K562 (cell line): ENCODE data around the gene RHOF. TPM values are rescaled to one million over a fixed set of nuclear protein-coding genes. Genes with fewer than 3 reads are reported as not detected.

Experiments
- ARID1B ChIP-seq: fragments of 450-650 bp; IDR thresholded peaks from 2 replicates; pipeline ENCODE4 v1.6.1; 2016; ENCODE audit warnings: antibody characterized with exemption, mild to moderate bottlenecking, inconsistent platforms
- BHLHE40 ChIP-seq: IDR thresholded peaks from 2 replicates; pipeline ENCODE4 v1.6.1; 2011; ENCODE audit warnings: low read length, improper control_type of control experiment
- CHD4 ChIP-seq: fragments of 200-600 bp; sonication (generic); IDR thresholded peaks from 3 replicates; pipeline ENCODE4 v1.6.1; 2012; ENCODE audit warnings: low read depth, mild to moderate bottlenecking, mixed read lengths, low read length, inconsistent platforms; ENCODE audit not compliant: insufficient read depth, insufficient replicate concordance, poor library complexity, severe bottlenecking
- HEY1 ChIP-seq: fragments of 250-450 bp; sonication (Bioruptor Pico); IDR thresholded peaks from 2 replicates; pipeline ENCODE4 v1.5.0; 2020; ENCODE audit warnings: mild to moderate bottlenecking, moderate library complexity, borderline replicate concordance
- JUN ChIP-seq, 2 experiments: sonication (generic) in 1 of 2; formaldehyde crosslinking in 1 of 2; IDR thresholded peaks; 2 replicates each; pipeline versions ENCODE4 v1.6.1 to v1.8.0; 2012 to 2022; ENCODE audit warnings: borderline replicate concordance in 2 of 2, mild to moderate bottlenecking in 2 of 2, improper control_type of control experiment in 1 of 2, low read depth in 1 of 2, low read length in 1 of 2, missing genetic modification reagents in 1 of 2
- NRF1 ChIP-seq, 2 experiments: fragments of 450-650 bp; IDR thresholded peaks in 1 of 2; conservative IDR thresholded peaks in 1 of 2; 2 replicates each; pipeline ENCODE4 v1.6.1; 2014; ENCODE audit warnings: mild to moderate bottlenecking in 2 of 2
- PHB ChIP-seq: fragments of 250-450 bp; sonication (Bioruptor Pico); IDR thresholded peaks from 2 replicates; pipeline ENCODE4 v1.5.0; 2021
- PHF8 ChIP-seq: fragments of 200-600 bp; sonication (generic); IDR thresholded peaks from 2 replicates; pipeline ENCODE4 v1.6.1; 2012; ENCODE audit warnings: mixed run types, mild to moderate bottlenecking, inconsistent platforms, low read length, moderate library complexity, borderline replicate concordance
- SNIP1 ChIP-seq: fragments of 450-650 bp; IDR thresholded peaks from 2 replicates; pipeline ENCODE4 v1.7.1; 2017; ENCODE audit warnings: low read depth, mild to moderate bottlenecking
- TFAM ChIP-seq: fragments of 250-450 bp; sonication (Bioruptor Pico); conservative IDR thresholded peaks from 2 replicates; pipeline ENCODE4 v1.5.0; 2021; ENCODE audit warnings: mild to moderate bottlenecking, moderate library complexity
- TRIM28 ChIP-seq: fragments of 450-650 bp; IDR thresholded peaks from 2 replicates; pipeline ENCODE4 v1.6.1; 2017
- ZEB2 ChIP-seq: fragments of 450-650 bp; IDR thresholded peaks from 2 replicates; pipeline ENCODE4 v1.6.1; 2016
- ZNF184 ChIP-seq: sonication (generic); formaldehyde crosslinking; IDR thresholded peaks from 2 replicates; pipeline ENCODE4 v1.5.0; 2020; ENCODE audit warnings: missing genetic modification reagents
- ZNF212 ChIP-seq: fragments of 450-650 bp; formaldehyde crosslinking; IDR thresholded peaks from 2 replicates; pipeline ENCODE4 v1.4.0; 2020; ENCODE audit warnings: mild to moderate bottlenecking
- ZNF436 ChIP-seq: fragments of 250-450, 450-650 bp; sonication (Bioruptor Pico); formaldehyde crosslinking; IDR thresholded peaks from 2 replicates; pipeline ENCODE4 v1.7.0; 2020; ENCODE audit warnings: mild to moderate bottlenecking
- ZNF444 ChIP-seq: fragments of 250-450 bp; sonication (Bioruptor Pico); IDR thresholded peaks from 2 replicates; pipeline ENCODE4 v1.4.0; 2020; ENCODE audit warnings: mild to moderate bottlenecking, moderate library complexity
- polyA plus RNA-seq, 8 experiments: library from polyadenylated mRNA; depleted of rRNA in 4 of 8; stranded (reverse) in 5 of 8; unstranded in 3 of 8; fragments of >200 nt; fragmentation: Nextera tagmentation in 2 of 8; fragmentation: Illumina TruSeq in 1 of 8; extraction: Ambion mirVana in 2 of 8; extraction: Trizol in 1 of 8; gene quantifications; 2 replicates each; pipeline versions ENCODE4 v1.2.1 to v1.2.3, GENCODE V29; 2011 to 2014; ENCODE audit warnings: inconsistent platforms in 1 of 8, missing spikeins in 1 of 8
- total RNA-seq, 7 experiments: library from RNA; depleted of rRNA in 6 of 7; stranded (reverse); fragments of >200 nt in 6 of 7; fragmentation: Illumina TruSeq in 2 of 7; extraction: Trizol in 2 of 7; gene quantifications; 2 replicates each; pipeline versions ENCODE4 v1.2.1 to v1.2.3, GENCODE V29; 2011 to 2021; ENCODE audit warnings: low replicate concordance in 1 of 7
- TF ChIP-seq, protein P1 (sequence below): fragments of 250-450 bp; sonication (Bioruptor Pico); IDR thresholded peaks from 2 replicates; pipeline ENCODE4 v1.8.0; 2021; ENCODE audit warnings: moderate library complexity, mild to moderate bottlenecking, inconsistent platforms
- TF ChIP-seq, protein P2 (sequence below), 2 experiments: fragments of 450-650 bp in 1 of 2; sonication (generic) in 1 of 2; formaldehyde crosslinking in 1 of 2; IDR thresholded peaks; 2 replicates each; pipeline versions ENCODE4 v1.7.1 to v1.9.0; 2016 to 2022; ENCODE audit warnings: inconsistent platforms in 1 of 2, mild to moderate bottlenecking in 1 of 2, missing genetic modification reagents in 1 of 2
- TF ChIP-seq, protein P3 (sequence below): sonication (generic); formaldehyde crosslinking; IDR thresholded peaks from 2 replicates; pipeline ENCODE4 v1.8.1; 2022; ENCODE audit warnings: missing genetic modification reagents

Gene RHOF
- total and polyA plus RNA-seq, 9 of the 15 experiments (the other 6 are each of a cell fraction or from before 2014, with no cell fraction given): 0.13 to 10.1 (median 4.0) TPM

- no peak for TF ChIP-seq SNIP1
- TF ChIP-seq CHD4: peak; percentile 99
- no peak for TF ChIP-seq ZNF436 (CRISPR knock-in tag)
- TF ChIP-seq, protein P1, sequence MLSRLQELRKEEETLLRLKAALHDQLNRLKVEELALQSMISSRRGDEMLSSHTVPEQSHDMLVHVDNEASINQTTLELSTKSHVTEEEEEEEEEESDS (CRISPR knock-in tag): no peak
- TF ChIP-seq ZNF212: no peak
- peak in 1 of 2 experiments; percentile 48; a peak in 3 of 4 replicates for TF ChIP-seq NRF1 (conservative IDR thresholded peaks at IDR 0.05 in 1 of 2, IDR thresholded peaks at IDR 0.05 in 1 of 2)
- TF ChIP-seq JUN (IDR thresholded peaks at IDR 0.05; ENCODE audit: borderline replicate concordance, low read depth, low read length): no peak
- TF ChIP-seq JUN (CRISPR knock-in tag; IDR thresholded peaks at IDR 0.05; ENCODE audit: borderline replicate concordance): no peak
- no peak for TF ChIP-seq ZNF444 (CRISPR knock-in tag)
- TF ChIP-seq TRIM28: no peak
- no peak for TF ChIP-seq TFAM (CRISPR knock-in tag)
- TF ChIP-seq, protein P2, sequence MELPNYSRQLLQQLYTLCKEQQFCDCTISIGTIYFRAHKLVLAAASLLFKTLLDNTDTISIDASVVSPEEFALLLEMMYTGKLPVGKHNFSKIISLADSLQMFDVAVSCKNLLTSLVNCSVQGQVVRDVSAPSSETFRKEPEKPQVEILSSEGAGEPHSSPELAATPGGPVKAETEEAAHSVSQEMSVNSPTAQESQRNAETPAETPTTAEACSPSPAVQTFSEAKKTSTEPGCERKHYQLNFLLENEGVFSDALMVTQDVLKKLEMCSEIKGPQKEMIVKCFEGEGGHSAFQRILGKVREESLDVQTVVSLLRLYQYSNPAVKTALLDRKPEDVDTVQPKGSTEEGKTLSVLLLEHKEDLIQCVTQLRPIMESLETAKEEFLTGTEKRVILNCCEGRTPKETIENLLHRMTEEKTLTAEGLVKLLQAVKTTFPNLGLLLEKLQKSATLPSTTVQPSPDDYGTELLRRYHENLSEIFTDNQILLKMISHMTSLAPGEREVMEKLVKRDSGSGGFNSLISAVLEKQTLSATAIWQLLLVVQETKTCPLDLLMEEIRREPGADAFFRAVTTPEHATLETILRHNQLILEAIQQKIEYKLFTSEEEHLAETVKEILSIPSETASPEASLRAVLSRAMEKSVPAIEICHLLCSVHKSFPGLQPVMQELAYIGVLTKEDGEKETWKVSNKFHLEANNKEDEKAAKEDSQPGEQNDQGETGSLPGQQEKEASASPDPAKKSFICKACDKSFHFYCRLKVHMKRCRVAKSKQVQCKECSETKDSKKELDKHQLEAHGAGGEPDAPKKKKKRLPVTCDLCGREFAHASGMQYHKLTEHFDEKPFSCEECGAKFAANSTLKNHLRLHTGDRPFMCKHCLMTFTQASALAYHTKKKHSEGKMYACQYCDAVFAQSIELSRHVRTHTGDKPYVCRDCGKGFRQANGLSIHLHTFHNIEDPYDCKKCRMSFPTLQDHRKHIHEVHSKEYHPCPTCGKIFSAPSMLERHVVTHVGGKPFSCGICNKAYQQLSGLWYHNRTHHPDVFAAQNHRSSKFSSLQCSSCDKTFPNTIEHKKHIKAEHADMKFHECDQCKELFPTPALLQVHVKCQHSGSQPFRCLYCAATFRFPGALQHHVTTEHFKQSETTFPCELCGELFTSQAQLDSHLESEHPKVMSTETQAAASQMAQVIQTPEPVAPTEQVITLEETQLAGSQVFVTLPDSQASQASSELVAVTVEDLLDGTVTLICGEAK (IDR thresholded peaks at IDR 0.05): no peak
- TF ChIP-seq, protein P2 (CRISPR knock-in tag; IDR thresholded peaks at IDR 0.05): no peak
- 0 out of 2 replicates have a peak, but pooled peaks have one; percentile 27 for TF ChIP-seq BHLHE40
- peak; percentile 16; the same call in 1 of the 2 replicates for TF ChIP-seq PHF8
- no peak for TF ChIP-seq ZNF184 (CRISPR knock-in tag)
- TF ChIP-seq, protein P3, sequence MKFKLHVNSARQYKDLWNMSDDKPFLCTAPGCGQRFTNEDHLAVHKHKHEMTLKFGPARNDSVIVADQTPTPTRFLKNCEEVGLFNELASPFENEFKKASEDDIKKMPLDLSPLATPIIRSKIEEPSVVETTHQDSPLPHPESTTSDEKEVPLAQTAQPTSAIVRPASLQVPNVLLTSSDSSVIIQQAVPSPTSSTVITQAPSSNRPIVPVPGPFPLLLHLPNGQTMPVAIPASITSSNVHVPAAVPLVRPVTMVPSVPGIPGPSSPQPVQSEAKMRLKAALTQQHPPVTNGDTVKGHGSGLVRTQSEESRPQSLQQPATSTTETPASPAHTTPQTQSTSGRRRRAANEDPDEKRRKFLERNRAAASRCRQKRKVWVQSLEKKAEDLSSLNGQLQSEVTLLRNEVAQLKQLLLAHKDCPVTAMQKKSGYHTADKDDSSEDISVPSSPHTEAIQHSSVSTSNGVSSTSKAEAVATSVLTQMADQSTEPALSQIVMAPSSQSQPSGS: no peak
- no peak for TF ChIP-seq HEY1 (CRISPR knock-in tag)
- no peak for TF ChIP-seq PHB
- no peak for TF ChIP-seq ARID1B
- no peak for TF ChIP-seq ZEB2
Measured at GRCh38 chr12:121812320-121812871, 18.9 kb upstream of the RHOF start (continued).
